ENCODE results near the gene NAA25.

The NAA25 gene

GRCh38 chr12:111991535-111991934, 117.0 kb downstream of the NAA25 start:
- H3K27me3 ChIP-seq (ENCODE audit: low read length) = no peaks in the 10 kb centered on the region
- H3K36me3 ChIP-seq (ENCODE audit: low read length) = peaks cover 13% of the 10 kb centered on the region; the same call in 1 of the 2 replicates

GRCh38 chr12:111984820-111985219, 123.8 kb downstream of the NAA25 start:
- Histone ChIP-seq H2AFZ (ENCODE audit: low read depth, low read length, severe bottlenecking) (no peak overlapping the region), H3K9me2 (replicated peaks; ENCODE audit: insufficient read depth, low read length) (no peaks in the 10 kb centered on the region), H3K36me3 (ENCODE audit: low read length) (0 out of 2 replicates have a peak, but pooled peaks cover 3% of the 10 kb centered on the region), H3K79me2 (ENCODE audit: insufficient read depth, low read length) (no peaks in the 10 kb centered on the region), H3K9me3 (ENCODE audit: insufficient read depth, low read length) (no peaks in the 10 kb centered on the region), H3F3A (ENCODE audit: insufficient read depth) (no peaks in the 10 kb centered on the region), H3K27ac (ENCODE audit: low read depth, low read length) (no peak overlapping the region), H3K4me2 (ENCODE audit: low read depth, low read length, poor library complexity, severe bottlenecking) (no peak overlapping the region), H3K27me3 (ENCODE audit: low read length) (no peaks in the 10 kb centered on the region), H3K9ac (ENCODE audit: low read length) (no peak overlapping the region), H3K4me3 (ENCODE audit: insufficient read depth, low read length, poor library complexity, severe bottlenecking) (no peak overlapping the region), H4K20me1 (ENCODE audit: low read depth, low read length) (no peaks in the 10 kb centered on the region)
- TF ChIP-seq EZH2phosphoT487 (conservative IDR thresholded peaks at IDR 0.05; ENCODE audit: low read length) (no peak), CTCF (IDR thresholded peaks at IDR 0.05; ENCODE audit: insufficient read depth, low read length, poor library complexity, severe bottlenecking) (no peak)

More at GRCh38 chr12:111991535-111991934, 117.0 kb downstream of the NAA25 start:
- Histone ChIP-seq H3K4me3 (ENCODE audit: insufficient read depth, low read length, poor library complexity, severe bottlenecking) (no peak overlapping the region), H2AFZ (ENCODE audit: low read depth, low read length, severe bottlenecking) (no peak overlapping the region), H4K20me1 (ENCODE audit: low read depth, low read length) (peaks cover 10% of the 10 kb centered on the region), H3K27ac (ENCODE audit: low read depth, low read length) (no peak overlapping the region), H3K9me2 (replicated peaks; ENCODE audit: insufficient read depth, low read length) (no peaks in the 10 kb centered on the region), H3K9me3 (ENCODE audit: insufficient read depth, low read length) (no peaks in the 10 kb centered on the region), H3F3A (ENCODE audit: insufficient read depth) (0 out of 2 replicates have a peak, but pooled peaks cover 5% of the 10 kb centered on the region), H3K4me2 (ENCODE audit: low read depth, low read length, poor library complexity, severe bottlenecking) (no peak overlapping the region), H3K9ac (ENCODE audit: low read length) (no peak overlapping the region), H3K79me2 (ENCODE audit: insufficient read depth, low read length) (no peaks in the 10 kb centered on the region)
- TF ChIP-seq CTCF (IDR thresholded peaks at IDR 0.05; ENCODE audit: insufficient read depth, low read length, poor library complexity, severe bottlenecking) = no peak
- TF ChIP-seq EZH2phosphoT487 (conservative IDR thresholded peaks at IDR 0.05; ENCODE audit: low read length) = no peak

GRCh38 chr12:111981987-111982386, 126.6 kb downstream of the NAA25 start:
- no peak for TF ChIP-seq EZH2phosphoT487 (conservative IDR thresholded peaks at IDR 0.05; ENCODE audit: low read length)
- no peak overlapping the region for H3K27ac ChIP-seq (ENCODE audit: low read depth, low read length)
- H3K9ac ChIP-seq (ENCODE audit: low read length) = no peak overlapping the region

GRCh38 chr12:111980598-111980997, 128.0 kb downstream of the NAA25 start:
- Histone ChIP-seq H3K27ac (ENCODE audit: low read depth, low read length) (no peak overlapping the region), H3K9me2 (replicated peaks; ENCODE audit: insufficient read depth, low read length) (no peaks in the 10 kb centered on the region), H3K4me2 (ENCODE audit: low read depth, low read length, poor library complexity, severe bottlenecking) (no peak overlapping the region), H3K4me3 (ENCODE audit: insufficient read depth, low read length, poor library complexity, severe bottlenecking) (no peak overlapping the region), H4K20me1 (ENCODE audit: low read depth, low read length) (no peaks in the 10 kb centered on the region; the same call in 1 of the 2 replicates), H2AFZ (ENCODE audit: low read depth, low read length, severe bottlenecking) (no peak overlapping the region), H3K9ac (ENCODE audit: low read length) (no peak overlapping the region), H3K27me3 (ENCODE audit: low read length) (no peaks in the 10 kb centered on the region), H3K9me3 (ENCODE audit: insufficient read depth, low read length) (no peaks in the 10 kb centered on the region), H3K36me3 (ENCODE audit: low read length) (0 out of 2 replicates have a peak, but pooled peaks cover 2% of the 10 kb centered on the region), H3F3A (ENCODE audit: insufficient read depth) (no peaks in the 10 kb centered on the region; the same call in 1 of the 2 replicates), H3K79me2 (ENCODE audit: insufficient read depth, low read length) (no peaks in the 10 kb centered on the region)
- TF ChIP-seq CTCF (IDR thresholded peaks at IDR 0.05; ENCODE audit: insufficient read depth, low read length, poor library complexity, severe bottlenecking) (no peak), EZH2phosphoT487 (conservative IDR thresholded peaks at IDR 0.05; ENCODE audit: low read length) (no peak)

More at GRCh38 chr12:111981987-111982386, 126.6 kb downstream of the NAA25 start:
- Histone ChIP-seq H3K9me3 (ENCODE audit: insufficient read depth, low read length) (no peaks in the 10 kb centered on the region), H3K79me2 (ENCODE audit: insufficient read depth, low read length) (no peaks in the 10 kb centered on the region), H3K27me3 (ENCODE audit: low read length) (no peaks in the 10 kb centered on the region), H2AFZ (ENCODE audit: low read depth, low read length, severe bottlenecking) (no peak overlapping the region), H3F3A (ENCODE audit: insufficient read depth) (no peaks in the 10 kb centered on the region; the same call in 1 of the 2 replicates), H3K4me2 (ENCODE audit: low read depth, low read length, poor library complexity, severe bottlenecking) (no peak overlapping the region), H4K20me1 (ENCODE audit: low read depth, low read length) (no peaks in the 10 kb centered on the region; the same call in 1 of the 2 replicates), H3K4me3 (ENCODE audit: insufficient read depth, low read length, poor library complexity, severe bottlenecking) (no peak overlapping the region), H3K9me2 (replicated peaks; ENCODE audit: insufficient read depth, low read length) (no peaks in the 10 kb centered on the region), H3K36me3 (ENCODE audit: low read length) (0 out of 2 replicates have a peak, but pooled peaks cover 2% of the 10 kb centered on the region)
